ENCODE results near the gene PARL.

GRCh38 chr3:183839751-183840150 is 44.9 kb downstream of the PARL start:
- no peak for TF ChIP-seq CTCF (conservative IDR thresholded peaks at IDR 0.05; ENCODE audit: low read depth, low read length)
- no peak for TF ChIP-seq EZH2 (IDR thresholded peaks at IDR 0.05; ENCODE audit: borderline replicate concordance, low read depth, low read length, poor library complexity, severe bottlenecking)
